HEK293T (cell line): Measurements from ENCODE around the gene TSPAN1.
A peak's percentile ranks its signal among the peaks of the same experiment; 100 is the strongest.

Experiments
- CTCF ChIA-PET: fragments of 350-600 bp; formaldehyde crosslinking; extraction: SDS; loops from one replicate; lab custom pipeline; 2021; ENCODE audit warnings: antibody characterized with exemption, inconsistent platforms; lab: Yijun Ruan, JAX
- POLR2A ChIA-PET: fragments of 350-600 bp; formaldehyde crosslinking; extraction: SDS; loops from one replicate; lab custom pipeline; 2020; ENCODE audit warnings: antibody characterized with exemption, inconsistent platforms; lab: Yijun Ruan, JAX
- DNase-seq: peaks from one replicate; pipeline ENCODE4 v3.0.0; 2012; ENCODE audit warnings: mixed read lengths; ENCODE audit errors: extremely low spot score
- ARNT ChIP-seq: fragments of 450-650 bp; IDR thresholded peaks from 2 replicates; pipeline ENCODE4 v1.6.1; 2017; ENCODE audit warnings: mild to moderate bottlenecking
- BHLHE40 ChIP-seq: fragments of 450-650 bp; IDR thresholded peaks from 2 replicates; pipeline ENCODE4 v1.6.1; 2016; ENCODE audit warnings: mild to moderate bottlenecking, moderate library complexity, borderline replicate concordance
- CTBP1 ChIP-seq: fragments of 450-650 bp; IDR thresholded peaks from 2 replicates; pipeline ENCODE4 v1.6.1; 2016; ENCODE audit warnings: borderline replicate concordance
- ELF4 ChIP-seq: fragments of 450-650 bp; IDR thresholded peaks from 2 replicates; pipeline ENCODE4 v1.6.1; 2017; ENCODE audit warnings: antibody characterized with exemption
- FOXA1 ChIP-seq: fragments of 450-650 bp; IDR thresholded peaks from 2 replicates; pipeline ENCODE4 v1.6.1; 2016; ENCODE audit warnings: mild to moderate bottlenecking
- FOXK2 ChIP-seq: fragments of 450-650 bp; IDR thresholded peaks from 2 replicates; pipeline ENCODE4 v1.6.1; 2016; ENCODE audit warnings: mild to moderate bottlenecking
- FOXM1 ChIP-seq: fragments of 450-650 bp; IDR thresholded peaks from 2 replicates; pipeline ENCODE4 v1.6.1; 2017; ENCODE audit warnings: mild to moderate bottlenecking, borderline replicate concordance
- HDGF ChIP-seq: fragments of 450-650 bp; IDR thresholded peaks from 2 replicates; pipeline ENCODE4 v1.6.1; 2017; ENCODE audit warnings: antibody characterized with exemption, borderline replicate concordance
- L3MBTL2 ChIP-seq: fragments of 450-650 bp; conservative IDR thresholded peaks from 2 replicates; pipeline ENCODE4 v1.6.1; 2016; ENCODE audit warnings: mild to moderate bottlenecking
- LEF1 ChIP-seq: fragments of 450-650 bp; IDR thresholded peaks from 2 replicates; pipeline ENCODE4 v1.6.1; 2017; ENCODE audit warnings: mild to moderate bottlenecking, borderline replicate concordance
- NFRKB ChIP-seq: fragments of 450-650 bp; IDR thresholded peaks from 2 replicates; pipeline ENCODE4 v1.6.1; 2016; ENCODE audit warnings: mild to moderate bottlenecking, moderate library complexity
- SP1 ChIP-seq: fragments of 450-650 bp; IDR thresholded peaks from 2 replicates; pipeline ENCODE4 v1.6.1; 2017
- SUZ12 ChIP-seq: fragments of 450-650 bp; IDR thresholded peaks from 2 replicates; pipeline ENCODE4 v1.6.1; 2016; ENCODE audit warnings: mild to moderate bottlenecking
- TARDBP ChIP-seq: fragments of 450-650 bp; IDR thresholded peaks from 2 replicates; pipeline ENCODE4 v1.6.1; 2016
- ZNF384 ChIP-seq: fragments of 450-650 bp; IDR thresholded peaks from 2 replicates; pipeline ENCODE4 v1.6.1; 2016
- TF ChIP-seq, protein P1 (sequence below): fragments of 450-650 bp; IDR thresholded peaks from 2 replicates; pipeline ENCODE4 v1.6.1; 2016

The TSPAN1 gene

DNA sequence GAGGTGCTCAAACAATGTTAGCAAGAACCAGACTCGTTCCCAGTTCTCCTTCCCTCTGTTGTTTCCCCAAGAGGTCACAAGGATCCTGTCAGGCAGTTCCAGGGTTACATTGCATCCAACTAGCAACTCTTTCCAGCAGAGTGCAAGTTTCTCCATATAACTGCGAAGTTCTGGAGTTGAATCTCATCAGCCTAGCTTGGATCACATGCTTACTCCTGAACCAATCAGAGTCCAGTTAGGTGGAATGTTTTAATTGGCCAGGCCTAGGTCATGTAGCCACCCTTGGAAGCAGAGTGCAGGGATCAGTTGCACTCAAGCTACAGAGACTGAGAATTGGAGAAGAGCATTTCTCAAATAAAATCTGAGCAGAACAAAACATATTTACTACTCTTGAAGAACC is 26.6 kb upstream of the TSPAN1 start:
- ChIA-PET POLR2A (interaction anchor here (1.1 kb wide), 1 partner anchor 17 kb away, joined by 3 read pairs; no protein-coding TSS in a partner anchor), CTCF (no interaction called here)
- TF ChIP-seq FOXM1, result no peak
- no peak for TF ChIP-seq FOXA1
- TF ChIP-seq SP1, result no peak
- TF ChIP-seq TARDBP, result no peak
- TF ChIP-seq NFRKB, result no peak
- TF ChIP-seq, protein P1, sequence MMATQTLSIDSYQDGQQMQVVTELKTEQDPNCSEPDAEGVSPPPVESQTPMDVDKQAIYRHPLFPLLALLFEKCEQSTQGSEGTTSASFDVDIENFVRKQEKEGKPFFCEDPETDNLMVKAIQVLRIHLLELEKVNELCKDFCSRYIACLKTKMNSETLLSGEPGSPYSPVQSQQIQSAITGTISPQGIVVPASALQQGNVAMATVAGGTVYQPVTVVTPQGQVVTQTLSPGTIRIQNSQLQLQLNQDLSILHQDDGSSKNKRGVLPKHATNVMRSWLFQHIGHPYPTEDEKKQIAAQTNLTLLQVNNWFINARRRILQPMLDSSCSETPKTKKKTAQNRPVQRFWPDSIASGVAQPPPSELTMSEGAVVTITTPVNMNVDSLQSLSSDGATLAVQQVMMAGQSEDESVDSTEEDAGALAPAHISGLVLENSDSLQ, result no peak
- TF ChIP-seq ELF4, result no peak
- TF ChIP-seq ARNT, result no peak
- DNase-seq, result peak; percentile 42

DNA sequence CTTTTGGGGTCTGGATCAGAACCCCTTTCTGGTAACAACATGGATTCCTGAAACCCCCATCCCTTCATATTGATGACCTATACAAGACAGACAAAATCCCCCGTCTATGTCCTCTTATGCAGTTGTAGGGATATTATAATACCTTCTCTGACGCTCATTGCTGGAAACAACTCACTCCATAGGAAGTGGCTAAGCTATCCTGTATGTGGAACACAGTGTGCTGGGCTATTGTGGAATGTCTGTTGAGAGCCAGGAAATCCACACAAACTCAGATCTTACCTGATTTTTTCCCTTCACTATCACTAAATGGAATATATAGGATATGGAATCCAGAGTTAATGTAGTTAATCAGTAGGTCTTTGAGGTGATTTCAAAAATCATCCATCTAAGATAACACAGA is 24.8 kb upstream of the TSPAN1 start:
- TF ChIP-seq SUZ12, result no peak
- TF ChIP-seq ARNT, result no peak
- no peak for TF ChIP-seq FOXA1
- TF ChIP-seq BHLHE40, result no peak
- TF ChIP-seq L3MBTL2, result no peak
- TF ChIP-seq LEF1, result no peak
- TF ChIP-seq, protein P1, result no peak
- no peak for TF ChIP-seq ZNF384
- no peak for TF ChIP-seq ELF4
- TF ChIP-seq NFRKB, result no peak
- TF ChIP-seq FOXM1, result no peak
- no peak for TF ChIP-seq TARDBP
- no peak for TF ChIP-seq HDGF
- ChIA-PET POLR2A (interaction anchor here (1.3 kb wide), 1 partner anchor 18 kb away, joined by 5 read pairs; the partner anchor contains the start of gene PIK3R3), CTCF (no interaction called here)
- DNase-seq, result no peak

DNA sequence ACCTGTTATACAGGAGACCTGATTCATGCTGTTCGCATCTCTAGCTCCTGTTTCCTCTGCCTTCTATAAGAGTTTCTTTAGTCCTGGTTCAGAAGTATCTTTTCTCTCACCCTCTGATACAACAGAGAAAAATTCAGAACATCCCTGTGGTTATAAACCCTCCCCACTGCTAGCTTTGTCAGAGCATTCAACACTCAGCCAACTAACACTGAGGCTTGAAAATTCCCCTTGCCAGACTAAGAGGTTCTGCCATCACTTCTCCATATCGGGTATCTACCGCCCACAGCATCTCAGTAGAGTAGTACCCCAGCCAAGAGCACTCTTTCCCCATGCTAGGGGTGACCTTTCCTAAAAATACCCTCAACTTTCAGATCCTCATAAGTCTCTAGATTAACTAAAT is 22.9 kb upstream of the TSPAN1 start:
- POLR2A ChIA-PET, result no interaction called here

DNA sequence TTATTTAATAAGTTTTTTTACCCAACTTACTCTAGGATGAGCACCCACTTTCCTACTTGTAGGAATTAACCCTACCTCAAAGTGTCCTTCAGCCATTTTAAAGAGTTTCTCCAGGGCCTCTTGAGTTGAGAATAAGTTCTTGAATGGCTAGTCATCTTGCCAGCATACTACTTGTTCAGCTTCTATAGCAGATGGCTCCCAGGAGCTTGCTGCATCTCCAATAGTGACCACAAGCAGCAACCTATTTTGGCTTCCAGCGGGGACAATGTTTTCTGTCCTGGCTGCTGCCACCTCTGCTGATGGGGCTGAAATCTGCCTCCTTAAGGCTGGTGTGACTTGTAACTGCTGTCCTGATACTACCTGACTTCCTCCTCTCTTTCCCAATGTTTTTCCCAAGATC is 21.7 kb upstream of the TSPAN1 start:
- POLR2A ChIA-PET, result no interaction called here
- TF ChIP-seq L3MBTL2, result no peak
- TF ChIP-seq TARDBP, result no peak
- TF ChIP-seq FOXA1, result no peak
- TF ChIP-seq LEF1, result no peak
- TF ChIP-seq, protein P1, result no peak
- no peak for TF ChIP-seq FOXM1
- TF ChIP-seq ARNT, result no peak
- no peak for TF ChIP-seq ZNF384
- TF ChIP-seq ELF4, result no peak
- TF ChIP-seq SP1, result no peak
- no peak for TF ChIP-seq HDGF
- no peak for TF ChIP-seq CTBP1
- TF ChIP-seq BHLHE40, result no peak
- TF ChIP-seq SUZ12, result no peak
- no peak for TF ChIP-seq FOXK2
- TF ChIP-seq NFRKB, result no peak
- no peak for DNase-seq
- CTCF ChIA-PET, result no interaction called here

More for the DNA sequence above, 22.9 kb upstream of the TSPAN1 start:
- CTCF ChIA-PET, result no interaction called here
- no peak for DNase-seq
- TF ChIP-seq SUZ12, result no peak
- TF ChIP-seq BHLHE40, result no peak
- no peak for TF ChIP-seq ZNF384
- TF ChIP-seq L3MBTL2, result no peak
- no peak for TF ChIP-seq CTBP1
- no peak for TF ChIP-seq HDGF
- TF ChIP-seq, protein P1, result no peak
- TF ChIP-seq FOXA1, result no peak
- no peak for TF ChIP-seq LEF1
- no peak for TF ChIP-seq TARDBP
- no peak for TF ChIP-seq ELF4
- TF ChIP-seq NFRKB, result no peak
- no peak for TF ChIP-seq ARNT
- TF ChIP-seq SP1, result no peak
- no peak for TF ChIP-seq FOXK2

DNA sequence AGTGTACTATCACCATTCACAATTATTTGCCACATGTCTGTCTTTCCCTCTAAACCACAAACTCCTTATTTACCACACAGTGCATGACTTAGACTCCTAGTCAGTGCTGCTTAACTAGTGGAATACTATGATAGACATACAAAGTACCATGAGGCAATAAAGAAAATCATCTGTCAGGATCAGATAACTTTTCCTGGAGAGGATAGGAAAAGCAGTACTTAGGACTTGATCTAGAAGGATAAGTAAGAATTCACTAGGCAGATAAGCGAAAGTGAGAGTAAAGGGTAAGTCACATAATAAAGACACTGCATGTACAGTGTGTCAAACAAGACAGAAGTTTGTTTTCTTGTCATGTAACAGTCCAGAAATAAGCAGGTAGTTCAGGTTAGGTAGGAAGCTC is 21.2 kb upstream of the TSPAN1 start:
- TF ChIP-seq NFRKB (no peak), CTBP1 (no peak), LEF1 (no peak), HDGF (no peak), FOXM1 (no peak), FOXA1 (no peak), SUZ12 (no peak)
- CTCF ChIA-PET, result no interaction called here
- POLR2A ChIA-PET, result interaction anchor here (1.2 to 2.0 kb wide), 2 partner anchors 19 kb away, joined by 4 to 5 read pairs; no protein-coding TSS in a partner anchor
- no peak for DNase-seq

DNA sequence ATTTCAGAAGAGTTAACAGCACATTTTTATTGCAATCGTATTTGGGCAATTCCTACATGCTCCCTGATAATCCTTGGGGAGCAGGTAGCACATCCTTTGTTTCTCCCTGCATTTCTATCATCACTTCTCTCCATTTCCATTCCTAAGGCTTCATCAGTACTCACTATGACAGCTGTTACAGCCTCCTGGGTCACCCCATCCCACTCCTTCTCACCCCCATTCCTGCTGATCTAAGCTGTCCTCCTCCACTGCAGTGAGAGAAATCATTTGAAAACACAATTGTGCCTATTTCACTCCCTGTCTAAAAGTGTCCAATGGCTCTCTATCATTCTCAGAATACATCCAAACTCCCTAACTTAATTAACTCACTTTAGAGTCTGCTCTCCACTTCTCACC is 17.0 kb upstream of the TSPAN1 start:
- DNase-seq, result no peak
- no peak for TF ChIP-seq SP1
- no peak for TF ChIP-seq HDGF
- TF ChIP-seq FOXM1, result no peak
- no peak for TF ChIP-seq LEF1
- TF ChIP-seq FOXA1, result no peak
- no peak for TF ChIP-seq BHLHE40
- TF ChIP-seq ZNF384, result no peak
- TF ChIP-seq L3MBTL2, result no peak
- no peak for TF ChIP-seq CTBP1
- no peak for TF ChIP-seq SUZ12
- TF ChIP-seq, protein P1, result no peak
- TF ChIP-seq TARDBP, result no peak
- TF ChIP-seq NFRKB, result no peak
- no peak for TF ChIP-seq FOXK2
- TF ChIP-seq ELF4, result no peak
- no peak for TF ChIP-seq ARNT
- ChIA-PET POLR2A (interaction anchor here (1.7 kb wide), 1 partner anchor 26 kb away, joined by 4 read pairs; the partner anchor contains the start of gene PIK3R3), CTCF (no interaction called here)
